Astrocyte (in vitro differentiated cells and primary cell): ENCODE data around the gene S100A11. TPM values are rescaled to one million over a fixed set of nuclear protein-coding genes. Genes with fewer than 3 reads are reported as not detected.

Experiments
- DNase-seq: peaks from one replicate; pipeline ENCODE4 v3.0.0-alpha.2; 2010; ENCODE audit warnings: low read depth
- FAIRE-seq: peaks from 2 replicates; lab custom pipeline; 2011; peaks lifted over from hg19 to GRCh38; lab: Jason Lieb, UNC
- H2AFZ ChIP-seq: 2 replicates; pipeline ENCODE4 v1.6.0; 2012; ENCODE audit warnings: low read depth, low read length, inconsistent platforms
- H3K27ac ChIP-seq: 2 replicates; pipeline ENCODE4 v1.5.1; 2011; ENCODE audit warnings: low read depth, low read length, inconsistent platforms
- H3K27me3 ChIP-seq: 2 replicates; pipeline ENCODE4 v1.6.0; 2011; ENCODE audit warnings: low read length, inconsistent platforms; ENCODE audit not compliant: insufficient read depth
- H3K36me3 ChIP-seq: 2 replicates; pipeline ENCODE4 v1.5.1; 2011; ENCODE audit warnings: low read length, inconsistent platforms; ENCODE audit not compliant: insufficient read depth
- H3K4me1 ChIP-seq: 2 replicates; pipeline ENCODE4 v1.5.1; 2011; ENCODE audit warnings: low read length, inconsistent platforms; ENCODE audit not compliant: insufficient read depth
- H3K4me2 ChIP-seq: 2 replicates; pipeline ENCODE4 v1.6.0; 2012; ENCODE audit warnings: low read length, inconsistent platforms
- H3K4me3 ChIP-seq: 2 replicates; pipeline ENCODE4 v1.5.1; 2011; ENCODE audit warnings: low read depth, mild to moderate bottlenecking, low read length, inconsistent platforms; ENCODE audit not compliant: insufficient read depth
- H3K79me2 ChIP-seq: 2 replicates; pipeline ENCODE4 v1.6.0; 2012; ENCODE audit warnings: mild to moderate bottlenecking, low read length, inconsistent platforms; ENCODE audit not compliant: insufficient read depth
- H3K9ac ChIP-seq: 2 replicates; pipeline ENCODE4 v1.6.0; 2012; ENCODE audit warnings: mild to moderate bottlenecking, low read length, inconsistent platforms
- H3K9me3 ChIP-seq: 2 replicates; pipeline ENCODE4 v1.5.1; 2012; ENCODE audit warnings: low read depth, mild to moderate bottlenecking, low read length, inconsistent platforms; ENCODE audit not compliant: insufficient read depth
- H4K20me1 ChIP-seq: 2 replicates; pipeline ENCODE4 v1.6.0; 2012; ENCODE audit warnings: low read length, inconsistent platforms; ENCODE audit not compliant: insufficient read depth
- H3K27ac Mint-ChIP-seq: one replicate; pipeline ENCODE4 v1.8.0; 2021; ENCODE audit warnings: mild to moderate bottlenecking, mixed read lengths; ENCODE audit not compliant: unreplicated experiment
- H3K27me3 Mint-ChIP-seq: one replicate; pipeline ENCODE4 v1.8.0; 2021; ENCODE audit warnings: low read depth, mixed read lengths; ENCODE audit not compliant: unreplicated experiment
- H3K36me3 Mint-ChIP-seq: one replicate; pipeline ENCODE4 v1.8.0; 2021; ENCODE audit warnings: low read depth, mixed read lengths; ENCODE audit not compliant: unreplicated experiment
- H3K4me1 Mint-ChIP-seq: one replicate; pipeline ENCODE4 v1.8.0; 2021; ENCODE audit warnings: low read depth, mixed read lengths; ENCODE audit not compliant: unreplicated experiment
- H3K4me3 Mint-ChIP-seq: one replicate; pipeline ENCODE4 v1.8.0; 2021; ENCODE audit warnings: mild to moderate bottlenecking, moderate library complexity, mixed read lengths; ENCODE audit not compliant: unreplicated experiment
- H3K9me3 Mint-ChIP-seq: one replicate; pipeline ENCODE4 v1.8.0; 2021; ENCODE audit warnings: mild to moderate bottlenecking, mixed read lengths; ENCODE audit not compliant: unreplicated experiment
- EZH2 ChIP-seq: IDR thresholded peaks from 2 replicates; pipeline ENCODE4 v1.6.1; 2012; ENCODE audit warnings: mild to moderate bottlenecking, low read length, inconsistent platforms; ENCODE audit not compliant: insufficient read depth
- total RNA-seq: library from RNA; stranded (reverse); gene quantifications from 2 replicates; pipeline ENCODE4 v1.2.1, GENCODE V29; 2021
- TF ChIP-seq, protein P1 (sequence below): IDR thresholded peaks from 2 replicates; pipeline ENCODE4 v1.5.1; 2011; ENCODE audit warnings: low read depth, mild to moderate bottlenecking, inconsistent platforms, low read length, moderate library complexity; ENCODE audit not compliant: insufficient read depth

The S100A11 gene
- total RNA-seq, 1 donor from 2014 or later: 1,482 TPM

DNA sequence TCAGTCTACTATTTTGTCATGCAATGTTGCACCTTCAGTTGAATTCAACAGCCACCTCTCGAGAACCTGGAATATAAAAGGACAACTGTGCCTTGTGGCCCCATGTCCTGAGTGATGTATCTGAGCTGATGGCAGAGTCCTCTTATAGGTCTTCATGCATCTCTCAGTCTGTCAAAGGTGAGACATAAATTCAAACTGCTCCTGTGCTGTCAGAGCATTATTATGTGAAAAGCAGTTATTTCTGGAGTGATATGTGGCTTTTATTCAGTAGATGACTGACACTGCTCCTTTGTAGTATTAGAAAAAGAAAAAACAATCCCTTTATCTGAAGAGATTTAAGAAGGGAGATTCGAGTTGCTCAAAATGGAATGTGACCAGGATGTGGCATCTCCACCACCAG lies 51.5 kb downstream of the S100A11 start:
- Histone ChIP-seq H3K4me1 (peaks cover 53% of the 10 kb centered on the region), H4K20me1 (peaks cover 40% of the 10 kb centered on the region), H3K27ac (no peak overlapping the region), H3K4me2 (no peak overlapping the region), H3K27me3 (no peaks in the 10 kb centered on the region), H3K9me3 (no peaks in the 10 kb centered on the region), H2AFZ (no peak overlapping the region), H3K4me3 (no peak overlapping the region), H3K36me3 (peaks cover 40% of the 10 kb centered on the region), H3K9ac (no peak overlapping the region), H3K79me2 (peaks cover 51% of the 10 kb centered on the region)
- Mint-ChIP-seq H3K36me3 (peaks cover 29% of the 10 kb centered on the region), H3K4me3 (peak overlapping the region; percentile 7), H3K4me1 (peaks cover 84% of the 10 kb centered on the region), H3K9me3 (no peaks in the 10 kb centered on the region), H3K27me3 (no peaks in the 10 kb centered on the region), H3K27ac (peak overlapping the region; percentile 49)
- TF ChIP-seq, protein P1, sequence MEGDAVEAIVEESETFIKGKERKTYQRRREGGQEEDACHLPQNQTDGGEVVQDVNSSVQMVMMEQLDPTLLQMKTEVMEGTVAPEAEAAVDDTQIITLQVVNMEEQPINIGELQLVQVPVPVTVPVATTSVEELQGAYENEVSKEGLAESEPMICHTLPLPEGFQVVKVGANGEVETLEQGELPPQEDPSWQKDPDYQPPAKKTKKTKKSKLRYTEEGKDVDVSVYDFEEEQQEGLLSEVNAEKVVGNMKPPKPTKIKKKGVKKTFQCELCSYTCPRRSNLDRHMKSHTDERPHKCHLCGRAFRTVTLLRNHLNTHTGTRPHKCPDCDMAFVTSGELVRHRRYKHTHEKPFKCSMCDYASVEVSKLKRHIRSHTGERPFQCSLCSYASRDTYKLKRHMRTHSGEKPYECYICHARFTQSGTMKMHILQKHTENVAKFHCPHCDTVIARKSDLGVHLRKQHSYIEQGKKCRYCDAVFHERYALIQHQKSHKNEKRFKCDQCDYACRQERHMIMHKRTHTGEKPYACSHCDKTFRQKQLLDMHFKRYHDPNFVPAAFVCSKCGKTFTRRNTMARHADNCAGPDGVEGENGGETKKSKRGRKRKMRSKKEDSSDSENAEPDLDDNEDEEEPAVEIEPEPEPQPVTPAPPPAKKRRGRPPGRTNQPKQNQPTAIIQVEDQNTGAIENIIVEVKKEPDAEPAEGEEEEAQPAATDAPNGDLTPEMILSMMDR: no peak
- no peak for TF ChIP-seq EZH2
- FAIRE-seq (no peak), DNase-seq (no peak)

DNA sequence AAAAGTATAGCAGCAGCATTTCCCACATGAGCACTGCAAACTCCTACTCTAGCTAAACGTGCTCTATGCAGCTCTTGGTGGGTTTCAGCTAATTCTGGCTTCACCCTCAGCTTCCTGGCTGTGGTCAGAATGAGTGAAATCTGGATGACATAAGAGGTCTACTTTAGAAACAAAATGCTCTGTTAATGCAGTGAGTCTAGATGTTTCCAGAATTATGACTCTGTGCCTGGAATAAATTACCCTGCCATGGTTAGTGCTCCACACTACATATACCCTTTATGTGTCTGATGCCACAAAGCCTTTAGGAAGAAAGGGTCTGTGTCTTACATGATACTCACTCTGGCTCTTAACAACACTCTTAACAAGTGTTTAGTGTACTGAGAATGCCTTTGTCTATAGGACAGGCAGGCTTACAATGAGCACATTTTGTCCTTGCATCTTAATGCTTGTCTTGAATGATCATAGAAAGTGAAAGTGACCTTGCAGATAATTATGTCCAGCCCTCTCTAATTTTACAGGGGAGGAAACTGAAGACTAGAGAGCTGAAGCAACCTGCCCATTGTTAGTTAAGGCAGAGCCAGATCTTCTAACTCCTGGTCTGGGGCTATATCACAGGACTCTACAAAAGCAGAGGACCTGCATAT lies 52.4 kb downstream of the S100A11 start:
- peak overlapping the region; percentile 83 for H3K27ac Mint-ChIP-seq
- H3K27ac ChIP-seq: no peak overlapping the region
- H3K36me3 ChIP-seq: peaks cover 40% of the 10 kb centered on the region

More for the DNA sequence above, 52.4 kb downstream of the S100A11 start:
- peaks cover 81% of the 10 kb centered on the region for H3K4me1 Mint-ChIP-seq
- Histone ChIP-seq H3K4me3 (no peak overlapping the region), H2AFZ (no peak overlapping the region), H4K20me1 (peaks cover 33% of the 10 kb centered on the region), H3K9me3 (no peaks in the 10 kb centered on the region), H3K4me2 (no peak overlapping the region), H3K27me3 (no peaks in the 10 kb centered on the region), H3K9ac (no peak overlapping the region), H3K4me1 (peaks cover 51% of the 10 kb centered on the region), H3K79me2 (peaks cover 43% of the 10 kb centered on the region)
- peak overlapping the region; percentile 52 for H3K4me3 Mint-ChIP-seq
- FAIRE-seq: no peak
- DNase-seq: peak; percentile 42
- TF ChIP-seq EZH2: no peak
- TF ChIP-seq, protein P1: no peak
- H3K27me3 Mint-ChIP-seq: no peaks in the 10 kb centered on the region
- H3K9me3 Mint-ChIP-seq: no peaks in the 10 kb centered on the region
- peaks cover 34% of the 10 kb centered on the region for H3K36me3 Mint-ChIP-seq

Other genes starting within 250 kb of the S100A11 start
- gene TDRKH, start 246.5 kb downstream of the S100A11 start, total RNA-seq: 6.7 and 7.5 TPM in 2 replicates
- not detected in 2 replicates for gene LINGO4, start 231.6 kb downstream of the S100A11 start, total RNA-seq
- gene RORC, start 205.2 kb downstream of the S100A11 start, total RNA-seq: not detected in 2 replicates
- gene C2CD4D, start 197.2 kb downstream of the S100A11 start, total RNA-seq: 0.16 and 0.22 TPM in 2 replicates
- not detected in 2 replicates for gene THEM5, start 183.3 kb downstream of the S100A11 start, total RNA-seq
- gene THEM4, start 127.5 kb downstream of the S100A11 start, total RNA-seq: 15.7 and 17.5 TPM in 2 replicates
- 1,137 and 1,257 TPM in 2 replicates for gene S100A10, start 43.1 kb downstream of the S100A11 start, total RNA-seq
- not detected in 2 replicates for gene TCHHL1, start 52.1 kb upstream of the S100A11 start, total RNA-seq
- gene TCHH, start 78.4 kb upstream of the S100A11 start, total RNA-seq: 0.70 and 0.86 TPM in 2 replicates
- 0.07 and 0.09 TPM in 2 replicates for gene RPTN, start 122.2 kb upstream of the S100A11 start, total RNA-seq
- not detected in 2 replicates for gene HRNR, start 187.2 kb upstream of the S100A11 start, total RNA-seq